SJCRH30 (cell line): ENCODE measurements around the gene CSTF1. TPM values are rescaled to one million over a fixed set of nuclear protein-coding genes. Genes with fewer than 3 reads are reported as not detected.

Source experiments
- DNase-seq, 2 experiments: peaks; one replicate each; pipeline ENCODE4 v3.0.0-alpha.2; 2015 to 2020
- H3K27ac ChIP-seq: fragments of 250-450 bp; sonication (Bioruptor Pico); 2 replicates; pipeline ENCODE4 v1.5.1; 2020; ENCODE audit warnings: mild to moderate bottlenecking, moderate library complexity
- H3K27me3 ChIP-seq: fragments of 250-450 bp; sonication (Bioruptor Pico); 2 replicates; pipeline ENCODE4 v1.5.1; 2020; ENCODE audit warnings: mild to moderate bottlenecking, moderate library complexity
- H3K36me3 ChIP-seq: fragments of 250-450 bp; sonication (Bioruptor Pico); 2 replicates; pipeline ENCODE4 v1.5.1; 2020; ENCODE audit warnings: mild to moderate bottlenecking, moderate library complexity
- H3K4me1 ChIP-seq: fragments of 250-450 bp; sonication (Bioruptor Pico); 2 replicates; pipeline ENCODE4 v1.5.1; 2020; ENCODE audit warnings: mild to moderate bottlenecking, moderate library complexity
- H3K4me3 ChIP-seq: fragments of 250-450 bp; sonication (Bioruptor Pico); 2 replicates; pipeline ENCODE4 v1.5.1; 2020; ENCODE audit warnings: mild to moderate bottlenecking, moderate library complexity
- H3K9me3 ChIP-seq: fragments of 250-450 bp; sonication (Bioruptor Pico); replicated peaks from 2 replicates; pipeline ENCODE4 v1.5.1; 2020; ENCODE audit warnings: mild to moderate bottlenecking, moderate library complexity
- total RNA-seq: library from RNA; depleted of rRNA; stranded (reverse); fragments of >200 nt; shearing (Covaris generic); gene quantifications from 2 replicates; pipeline ENCODE4 v1.2.3, GENCODE V29; 2014

Gene CSTF1
- total RNA-seq, 1 experiment from 2014 or later = 167 TPM

GRCh38 chr20:56438284-56438683, 45.8 kb downstream of the CSTF1 start:
- DNase-seq = no peak
- peaks cover 41% of the 10 kb centered on the region for H3K4me1 ChIP-seq

GRCh38 chr20:56439771-56440291, 47.4 kb downstream of the CSTF1 start:
- Histone ChIP-seq H3K4me3 (no peak overlapping the region), H3K4me1 (peaks cover 52% of the 10 kb centered on the region), H3K27ac (peak overlapping the region; percentile 94), H3K9me3 (no peaks in the 10 kb centered on the region), H3K36me3 (no peaks in the 10 kb centered on the region), H3K27me3 (no peaks in the 10 kb centered on the region)
- peak; percentile 99 to 100 for DNase-seq

More at GRCh38 chr20:56438284-56438683, 45.8 kb downstream of the CSTF1 start:
- no peaks in the 10 kb centered on the region for H3K9me3 ChIP-seq
- H3K36me3 ChIP-seq = no peaks in the 10 kb centered on the region
- H3K4me3 ChIP-seq = no peak overlapping the region
- H3K27ac ChIP-seq = peak overlapping the region; percentile 94; the same call in 1 of the 2 replicates
- H3K27me3 ChIP-seq = no peaks in the 10 kb centered on the region

- Histone ChIP-seq H3K27ac (peak overlapping the region; percentile 94), H3K36me3 (no peaks in the 10 kb centered on the region), H3K9me3 (no peaks in the 10 kb centered on the region), H3K27me3 (no peaks in the 10 kb centered on the region), H3K4me3 (no peak overlapping the region), H3K4me1 (peaks cover 52% of the 10 kb centered on the region)
- peak in 1 of 2 experiments; percentile 59 for DNase-seq
These were observed 48.0 kb downstream of the CSTF1 start for GRCh38 chr20:56440346-56441007.

DNA sequence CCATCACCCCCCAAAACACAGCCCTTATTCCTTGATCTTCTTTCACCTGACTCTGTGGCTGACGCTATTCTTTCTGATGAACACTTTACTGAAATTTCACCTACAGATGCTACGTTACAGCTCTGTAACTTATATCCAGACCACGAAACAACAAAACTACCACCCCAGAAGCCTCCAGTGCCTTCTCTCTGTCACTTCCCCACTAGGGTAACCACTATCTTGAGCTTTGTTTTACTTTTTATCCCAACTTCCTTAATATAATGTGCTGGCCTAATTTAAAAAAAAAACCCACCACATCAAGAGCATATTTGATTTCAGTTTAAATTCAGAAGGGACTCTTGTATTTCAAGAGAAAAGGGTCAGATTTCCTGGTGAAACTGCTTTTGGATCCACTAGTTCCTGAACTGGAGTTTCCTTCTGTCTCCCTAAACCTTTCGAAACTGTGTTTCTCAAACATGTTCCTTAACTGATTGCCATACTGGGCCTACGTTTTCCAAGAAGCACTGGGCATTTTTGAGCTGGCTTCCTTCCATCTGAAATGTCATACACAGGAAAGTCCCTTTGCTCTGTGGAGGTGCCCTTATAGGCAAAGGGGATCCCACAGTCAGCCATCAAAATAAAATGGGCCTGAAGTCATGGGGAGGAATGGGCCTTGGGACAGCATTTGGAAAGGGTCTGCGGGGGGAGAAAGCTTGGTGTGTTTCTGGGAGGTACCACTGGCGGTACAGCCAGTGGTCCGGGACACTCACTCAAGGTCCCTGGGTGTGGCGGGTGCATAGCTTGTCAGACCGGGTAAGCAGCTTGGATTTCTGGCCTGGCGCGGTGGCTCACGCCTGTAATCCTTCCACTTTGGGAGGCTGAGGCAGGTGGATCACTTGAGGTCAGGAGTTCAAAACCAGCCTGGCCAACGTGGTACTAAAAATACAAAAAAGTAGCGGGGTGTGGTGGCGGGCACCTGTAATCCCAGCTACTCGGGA, 50.2 kb downstream of the CSTF1 start:
- H3K36me3 ChIP-seq = no peaks in the 10 kb centered on the region
- DNase-seq = no peak
- H3K27me3 ChIP-seq = no peaks in the 10 kb centered on the region
- H3K27ac ChIP-seq = peak overlapping the region; percentile 4
- no peaks in the 10 kb centered on the region for H3K9me3 ChIP-seq
- no peak overlapping the region for H3K4me3 ChIP-seq
- peaks cover 62% of the 10 kb centered on the region for H3K4me1 ChIP-seq

- H3K36me3 ChIP-seq = no peaks in the 10 kb centered on the region
- peak; percentile 72 for DNase-seq
- H3K27me3 ChIP-seq = no peaks in the 10 kb centered on the region
- H3K9me3 ChIP-seq = 0 out of 2 replicates have a peak, but pooled peaks cover 3% of the 10 kb centered on the region
- H3K27ac ChIP-seq = peak overlapping the region; percentile 40
- peak overlapping the region; percentile 29 for H3K4me3 ChIP-seq
- peaks cover 54% of the 10 kb centered on the region for H3K4me1 ChIP-seq
These were observed 51.5 kb downstream of the CSTF1 start for GRCh38 chr20:56443654-56444540.

GRCh38 chr20:56445130-56445529, 52.7 kb downstream of the CSTF1 start:
- Histone ChIP-seq H3K27ac (no peak overlapping the region), H3K4me1 (peaks cover 44% of the 10 kb centered on the region), H3K4me3 (no peak overlapping the region), H3K36me3 (no peaks in the 10 kb centered on the region), H3K27me3 (no peaks in the 10 kb centered on the region), H3K9me3 (0 out of 2 replicates have a peak, but pooled peaks cover 3% of the 10 kb centered on the region)
- no peak for DNase-seq

DNA sequence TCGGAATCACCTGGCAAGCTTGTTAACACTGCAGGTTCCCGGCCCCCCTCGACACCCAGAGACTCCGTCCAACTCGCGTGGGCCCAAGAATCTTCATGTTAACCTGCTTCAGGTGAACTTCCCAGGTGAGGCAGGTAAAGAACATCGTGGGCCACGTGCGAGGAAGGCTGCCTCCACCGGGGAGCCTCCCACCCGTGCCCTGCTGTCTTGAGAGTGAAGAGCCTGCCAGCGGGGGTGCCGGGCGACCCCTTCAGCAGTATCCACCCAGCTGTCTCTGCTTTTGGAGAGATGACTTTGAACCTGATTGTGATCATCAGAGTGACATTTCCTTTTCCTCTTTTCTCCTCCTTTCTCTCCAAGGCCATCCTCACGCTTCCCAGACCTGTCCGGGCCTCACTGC, 53.1 kb downstream of the CSTF1 start:
- Histone ChIP-seq H3K9me3 (0 out of 2 replicates have a peak, but pooled peaks cover 3% of the 10 kb centered on the region), H3K36me3 (no peaks in the 10 kb centered on the region), H3K27me3 (no peaks in the 10 kb centered on the region), H3K4me1 (peaks cover 40% of the 10 kb centered on the region), H3K27ac (no peak overlapping the region), H3K4me3 (no peak overlapping the region)
- DNase-seq = no peak

DNA sequence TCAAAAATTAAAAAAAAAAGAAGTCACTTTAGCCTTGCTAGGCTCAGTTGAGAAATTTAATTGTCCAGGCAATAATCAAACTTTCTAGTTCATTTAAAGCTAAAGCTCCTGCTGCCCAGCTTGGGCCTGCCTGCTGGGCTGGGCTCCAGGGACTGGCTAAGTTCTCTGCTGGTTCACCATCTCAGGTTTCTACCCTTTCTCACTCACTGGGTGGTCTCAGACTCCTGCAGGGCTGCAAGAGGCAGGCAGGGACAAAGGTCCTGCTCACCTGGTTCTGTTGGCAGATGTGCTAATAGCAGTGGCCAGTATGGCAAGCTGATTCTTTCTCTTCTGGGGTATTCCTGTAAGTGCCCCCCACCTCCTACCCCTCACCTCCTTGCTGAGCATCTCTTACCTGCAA, 54.8 kb downstream of the CSTF1 start:
- DNase-seq = peak; percentile 70 to 80
- H3K9me3 ChIP-seq = 0 out of 2 replicates have a peak, but pooled peaks cover 3% of the 10 kb centered on the region
- H3K36me3 ChIP-seq = no peaks in the 10 kb centered on the region; the same call in 1 of the 2 replicates
- H3K4me3 ChIP-seq = no peak overlapping the region
- no peak overlapping the region for H3K27ac ChIP-seq
- H3K27me3 ChIP-seq = no peaks in the 10 kb centered on the region
- peaks cover 23% of the 10 kb centered on the region for H3K4me1 ChIP-seq

GRCh38 chr20:56449459-56449858, 57.0 kb downstream of the CSTF1 start:
- Histone ChIP-seq H3K27me3 (no peaks in the 10 kb centered on the region), H3K9me3 (0 out of 2 replicates have a peak, but pooled peaks cover 3% of the 10 kb centered on the region), H3K4me1 (peaks cover 10% of the 10 kb centered on the region; the same call in 1 of the 2 replicates), H3K4me3 (no peak overlapping the region), H3K36me3 (no peaks in the 10 kb centered on the region; the same call in 1 of the 2 replicates), H3K27ac (no peak overlapping the region)
- DNase-seq = no peak

- Histone ChIP-seq H3K27me3 (no peaks in the 10 kb centered on the region), H3K36me3 (no peaks in the 10 kb centered on the region; the same call in 1 of the 2 replicates), H3K4me1 (peaks cover 10% of the 10 kb centered on the region; the same call in 1 of the 2 replicates), H3K9me3 (0 out of 2 replicates have a peak, but pooled peaks cover 3% of the 10 kb centered on the region), H3K4me3 (no peak overlapping the region), H3K27ac (no peak overlapping the region)
- no peak for DNase-seq
These were observed 58.8 kb downstream of the CSTF1 start for GRCh38 chr20:56451056-56451765.

DNA sequence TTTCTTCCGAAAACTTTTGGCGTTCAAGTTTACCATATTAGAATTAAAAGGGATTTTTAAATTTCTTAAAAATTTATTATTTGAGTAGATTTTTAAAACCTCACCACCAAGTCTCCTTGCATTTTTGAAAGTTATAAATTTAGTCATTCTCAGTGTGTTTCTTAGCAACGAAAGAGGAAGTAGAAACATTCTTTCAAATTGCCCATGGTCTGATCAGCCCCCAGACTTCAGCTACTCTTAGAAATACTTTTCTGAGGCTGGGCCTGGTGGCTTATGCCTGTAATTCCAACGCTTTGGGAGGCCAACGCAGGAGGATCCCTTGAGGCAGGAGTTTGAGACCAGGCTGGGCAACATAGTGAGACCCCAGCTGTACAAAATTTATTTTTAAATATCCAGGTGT, 60.9 kb downstream of the CSTF1 start:
- DNase-seq = no peak
- Histone ChIP-seq H3K4me1 (no peaks in the 10 kb centered on the region), H3K4me3 (no peak overlapping the region), H3K27me3 (no peaks in the 10 kb centered on the region), H3K36me3 (no peaks in the 10 kb centered on the region; the same call in 1 of the 2 replicates), H3K27ac (no peak overlapping the region), H3K9me3 (0 out of 2 replicates have a peak, but pooled peaks cover 3% of the 10 kb centered on the region)

- Histone ChIP-seq H3K36me3 (no peaks in the 10 kb centered on the region; the same call in 1 of the 2 replicates), H3K4me1 (no peaks in the 10 kb centered on the region), H3K27ac (no peak overlapping the region), H3K4me3 (no peak overlapping the region), H3K9me3 (no peaks in the 10 kb centered on the region), H3K27me3 (no peaks in the 10 kb centered on the region)
- no peak for DNase-seq
These were observed 62.3 kb downstream of the CSTF1 start for GRCh38 chr20:56454754-56455153.
